ENCODE measurements around the gene TMEM185B. TPM values are rescaled to one million over a fixed set of nuclear protein-coding genes. Genes with fewer than 3 reads are reported as not detected.

Gene TMEM185B
- total RNA-seq, 2 experiments from 2014 or later: 17.7 to 19.0 TPM

DNA sequence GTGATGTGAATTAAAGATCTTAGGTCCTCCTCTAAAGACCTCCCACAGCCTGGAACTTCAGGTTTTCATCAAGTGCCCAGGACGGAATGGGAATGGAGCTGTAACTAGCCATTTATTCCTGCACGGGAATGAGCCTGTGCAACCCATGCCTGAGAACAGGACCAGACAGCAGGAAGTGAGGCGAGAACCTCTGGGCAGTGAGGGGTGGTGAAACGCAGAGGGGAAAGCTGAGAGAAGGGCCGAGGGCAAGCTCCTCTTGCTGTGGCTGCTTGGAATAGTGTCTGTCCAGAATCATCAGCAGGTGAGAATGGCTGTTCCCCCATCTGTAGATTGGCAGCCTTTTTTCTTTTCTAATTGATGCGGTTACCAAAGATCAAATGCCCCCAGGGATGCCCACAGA is 24.7 kb upstream of the TMEM185B start:
- Mint-ChIP-seq H3K9me3 (no peaks in the 10 kb centered on the region), H3K27ac (no peak overlapping the region), H3K4me1 (ENCODE audit: low read depth) (peaks cover 12% of the 10 kb centered on the region), H3K36me3 (ENCODE audit: low read depth) (peaks cover 8% of the 10 kb centered on the region), H3K27me3 (peaks cover 21% of the 10 kb centered on the region), H3K4me3 (no peak overlapping the region)
- no peak for ATAC-seq (ENCODE audit: poor library complexity)
- peaks cover 0 to 10% of the 10 kb centered on the region in 2 experiments for H3K9me3 ChIP-seq (ENCODE audit: control insufficient read depth in 1 of 2, insufficient read depth in 1 of 2, low read length in 2 of 2)
- ChIA-PET POLR2A (interaction anchor here (1.1 to 1.6 kb wide), 2 partner anchors 15 to 18 kb away, joined by 3 to 5 read pairs; no protein-coding TSS in a partner anchor), CTCF (no interaction called here)
- intact Hi-C loops (cut with DNase I, micrococcal nuclease): no loop called here
- H3K36me3 ChIP-seq (ENCODE audit: insufficient read depth, low read length): no peaks in the 10 kb centered on the region
- no peak for TF ChIP-seq CTCF (IDR thresholded peaks at IDR 0.05)
- peaks cover 0 to 11% of the 10 kb centered on the region in 2 experiments for H3K27me3 ChIP-seq (ENCODE audit: control insufficient read depth in 1 of 2, insufficient read depth in 2 of 2, low read length in 2 of 2)
- DNase-seq: no peak
- peaks cover 7% of the 10 kb centered on the region for H3K4me1 ChIP-seq (ENCODE audit: insufficient read depth, low read length)
- no peak overlapping the region for H3K4me3 ChIP-seq (ENCODE audit: low read length)
- no peak overlapping the region for H3K27ac ChIP-seq (ENCODE audit: low read depth in 1 of 2, low read length in 2 of 2)

- TF ChIP-seq CTCF (IDR thresholded peaks at IDR 0.05): no peak
- H3K27me3 Mint-ChIP-seq: peaks cover 21% of the 10 kb centered on the region
- H3K4me1 Mint-ChIP-seq (ENCODE audit: low read depth): peaks cover 2% of the 10 kb centered on the region
- DNase-seq (no peak), ATAC-seq (ENCODE audit: poor library complexity) (no peak)
- ChIA-PET CTCF (no interaction called here), POLR2A (interaction anchor here (0.5 to 1.6 kb wide), 3 partner anchors 14 to 139 kb away, joined by 3 to 5 read pairs (median 3); no protein-coding TSS in a partner anchor)
- no peak overlapping the region for H3K4me3 Mint-ChIP-seq
- peaks cover under 1% of the 10 kb centered on the region for H3K36me3 Mint-ChIP-seq (ENCODE audit: low read depth)
- H3K36me3 ChIP-seq (ENCODE audit: insufficient read depth, low read length): no peaks in the 10 kb centered on the region
- H3K9me3 Mint-ChIP-seq: no peaks in the 10 kb centered on the region
- intact Hi-C loops (cut with DNase I, micrococcal nuclease): no loop called here
- H3K27me3 ChIP-seq (ENCODE audit: control insufficient read depth in 1 of 2, insufficient read depth in 2 of 2, low read length in 2 of 2): peaks cover 0 to 11% of the 10 kb centered on the region in 2 experiments
- H3K9me3 ChIP-seq (ENCODE audit: control insufficient read depth in 1 of 2, insufficient read depth in 1 of 2, low read length in 2 of 2): peaks cover 0 to 10% of the 10 kb centered on the region in 2 experiments
- H3K27ac Mint-ChIP-seq: no peak overlapping the region
- peaks cover 1% of the 10 kb centered on the region for H3K4me1 ChIP-seq (ENCODE audit: insufficient read depth, low read length)
- no peak overlapping the region for H3K4me3 ChIP-seq (ENCODE audit: low read length)
- no peak overlapping the region for H3K27ac ChIP-seq (ENCODE audit: low read depth in 1 of 2, low read length in 2 of 2)
Observed at GRCh38 chr2:120246546-120247300, 23.5 kb upstream of the TMEM185B start.

GRCh38 chr2:120245520-120246332 is 22.5 kb upstream of the TMEM185B start:
- Histone ChIP-seq H3K27me3 (ENCODE audit: control insufficient read depth in 1 of 2, insufficient read depth in 2 of 2, low read length in 2 of 2) (peaks cover 0 to 11% of the 10 kb centered on the region in 2 experiments), H3K36me3 (ENCODE audit: insufficient read depth, low read length) (no peaks in the 10 kb centered on the region), H3K9me3 (ENCODE audit: control insufficient read depth in 1 of 2, insufficient read depth in 1 of 2, low read length in 2 of 2) (peaks cover 0 to 10% of the 10 kb centered on the region in 2 experiments), H3K4me1 (ENCODE audit: insufficient read depth, low read length) (no peaks in the 10 kb centered on the region), H3K27ac (ENCODE audit: low read depth in 1 of 2, low read length in 2 of 2) (no peak overlapping the region), H3K4me3 (ENCODE audit: low read length) (no peak overlapping the region)
- DNase-seq: no peak
- POLR2A ChIA-PET: interaction anchor here (0.5 to 1.3 kb wide), 2 partner anchors 69 to 138 kb away, joined by 3 read pairs; no protein-coding TSS in a partner anchor
- no peak overlapping the region for H3K4me3 Mint-ChIP-seq
- H3K27ac Mint-ChIP-seq: no peak overlapping the region
- peaks cover 21% of the 10 kb centered on the region for H3K27me3 Mint-ChIP-seq
- H3K36me3 Mint-ChIP-seq (ENCODE audit: low read depth): no peaks in the 10 kb centered on the region
- no peak for ATAC-seq (ENCODE audit: poor library complexity)
- H3K9me3 Mint-ChIP-seq: no peaks in the 10 kb centered on the region
- TF ChIP-seq CTCF (IDR thresholded peaks at IDR 0.05): no peak
- CTCF ChIA-PET: no interaction called here
- no peaks in the 10 kb centered on the region for H3K4me1 Mint-ChIP-seq (ENCODE audit: low read depth)
- intact Hi-C loops (cut with DNase I, micrococcal nuclease): no loop called here
